Measurements from ENCODE around the gene NIN.

DNA sequence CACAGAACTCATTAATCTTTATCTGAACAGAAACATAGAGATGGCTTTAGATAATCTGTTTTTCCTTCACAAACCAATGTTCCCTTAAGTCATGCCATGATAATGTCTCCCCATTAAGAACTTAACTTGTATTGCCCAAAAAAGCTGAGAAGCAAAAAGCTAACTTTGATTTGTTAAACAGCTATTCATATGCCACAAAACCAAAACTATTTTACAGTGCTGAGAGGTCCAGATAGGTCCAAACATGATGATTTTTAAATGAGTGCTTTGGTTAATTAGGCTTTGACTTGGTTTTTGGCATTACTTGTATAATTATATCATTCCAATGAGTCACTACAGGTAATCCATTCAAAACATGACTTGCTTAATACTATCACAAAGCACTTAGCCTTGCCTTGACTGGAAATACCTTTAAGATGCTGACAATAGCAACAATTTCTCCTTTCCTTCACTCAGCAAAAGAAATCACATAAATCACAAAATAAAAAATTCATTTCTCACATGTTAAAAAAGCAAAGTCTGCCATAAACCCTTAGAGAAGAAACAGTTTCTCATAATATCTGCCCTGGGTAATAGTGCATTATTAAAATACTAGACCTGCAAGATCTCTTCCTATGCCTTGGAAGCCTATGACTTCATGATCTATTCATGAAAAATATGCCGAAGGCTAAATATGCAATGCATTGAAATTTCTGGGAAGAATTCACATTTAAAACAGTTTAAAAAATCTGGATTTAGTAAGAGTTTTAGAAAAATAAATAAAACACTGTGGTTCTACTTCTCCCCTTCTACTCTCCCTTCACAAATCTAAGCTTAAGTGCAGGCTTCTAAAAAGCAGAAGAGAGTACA is 110.8 kb downstream of the NIN start:
- TF ChIP-seq, protein P1, sequence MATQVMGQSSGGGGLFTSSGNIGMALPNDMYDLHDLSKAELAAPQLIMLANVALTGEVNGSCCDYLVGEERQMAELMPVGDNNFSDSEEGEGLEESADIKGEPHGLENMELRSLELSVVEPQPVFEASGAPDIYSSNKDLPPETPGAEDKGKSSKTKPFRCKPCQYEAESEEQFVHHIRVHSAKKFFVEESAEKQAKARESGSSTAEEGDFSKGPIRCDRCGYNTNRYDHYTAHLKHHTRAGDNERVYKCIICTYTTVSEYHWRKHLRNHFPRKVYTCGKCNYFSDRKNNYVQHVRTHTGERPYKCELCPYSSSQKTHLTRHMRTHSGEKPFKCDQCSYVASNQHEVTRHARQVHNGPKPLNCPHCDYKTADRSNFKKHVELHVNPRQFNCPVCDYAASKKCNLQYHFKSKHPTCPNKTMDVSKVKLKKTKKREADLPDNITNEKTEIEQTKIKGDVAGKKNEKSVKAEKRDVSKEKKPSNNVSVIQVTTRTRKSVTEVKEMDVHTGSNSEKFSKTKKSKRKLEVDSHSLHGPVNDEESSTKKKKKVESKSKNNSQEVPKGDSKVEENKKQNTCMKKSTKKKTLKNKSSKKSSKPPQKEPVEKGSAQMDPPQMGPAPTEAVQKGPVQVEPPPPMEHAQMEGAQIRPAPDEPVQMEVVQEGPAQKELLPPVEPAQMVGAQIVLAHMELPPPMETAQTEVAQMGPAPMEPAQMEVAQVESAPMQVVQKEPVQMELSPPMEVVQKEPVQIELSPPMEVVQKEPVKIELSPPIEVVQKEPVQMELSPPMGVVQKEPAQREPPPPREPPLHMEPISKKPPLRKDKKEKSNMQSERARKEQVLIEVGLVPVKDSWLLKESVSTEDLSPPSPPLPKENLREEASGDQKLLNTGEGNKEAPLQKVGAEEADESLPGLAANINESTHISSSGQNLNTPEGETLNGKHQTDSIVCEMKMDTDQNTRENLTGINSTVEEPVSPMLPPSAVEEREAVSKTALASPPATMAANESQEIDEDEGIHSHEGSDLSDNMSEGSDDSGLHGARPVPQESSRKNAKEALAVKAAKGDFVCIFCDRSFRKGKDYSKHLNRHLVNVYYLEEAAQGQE (IDR thresholded peaks at IDR 0.05; ENCODE audit: insufficient read depth in 1 of 2, low read depth in 2 of 2, low read length in 2 of 2), result no peak
- no peak for TF ChIP-seq POLR2AphosphoS5 (IDR thresholded peaks at IDR 0.05; ENCODE audit: low read depth, low read length)

All from PFSK-1 (cell line).